SU-DHL-6 (cell line): ENCODE results near the gene CYBA.

ENCODE experiments used
- H2AFZ ChIP-seq: fragments of 200-600 bp; sonication (generic); 2 replicates; pipeline ENCODE4 v1.6.1; 2014; ENCODE audit warnings: low read depth, mild to moderate bottlenecking, moderate library complexity, mixed read lengths, antibody characterized with exemption, low read length; ENCODE audit not compliant: severe bottlenecking
- H3F3A ChIP-seq: fragments of 200-600 bp; shearing (Covaris generic); 2 replicates; pipeline ENCODE4 v1.6.0; 2016; ENCODE audit warnings: antibody characterized with exemption, mild to moderate bottlenecking; ENCODE audit not compliant: insufficient read depth
- H3K27ac ChIP-seq: fragments of 200-600 bp; sonication (generic); 2 replicates; pipeline ENCODE4 v1.5.1; 2016; ENCODE audit warnings: low read depth, mild to moderate bottlenecking, low read length, moderate library complexity, mixed read lengths
- H3K27me3 ChIP-seq: fragments of 200-600 bp; sonication (generic), shearing (Covaris generic); 2 replicates; pipeline ENCODE4 v1.6.0; 2014; ENCODE audit warnings: mild to moderate bottlenecking, low read length
- H3K36me3 ChIP-seq: fragments of 200-600 bp; sonication (generic); 2 replicates; pipeline ENCODE4 v1.6.1; 2014; ENCODE audit warnings: mild to moderate bottlenecking, low read length, mixed read lengths
- H3K4me2 ChIP-seq: fragments of 300-600, 200-600 bp; shearing (Covaris generic), sonication (generic); 2 replicates; pipeline ENCODE4 v1.6.0; 2014; ENCODE audit warnings: low read length, low read depth, mild to moderate bottlenecking; ENCODE audit not compliant: poor library complexity, severe bottlenecking
- H3K4me3 ChIP-seq: fragments of 200-600 bp; sonication (generic); 2 replicates; pipeline ENCODE4 v1.5.1; 2014; ENCODE audit warnings: antibody characterized with exemption, low read length, mild to moderate bottlenecking, mixed read lengths; ENCODE audit not compliant: insufficient read depth, poor library complexity, severe bottlenecking
- H3K79me2 ChIP-seq: fragments of 200-600 bp; sonication (generic); 2 replicates; pipeline ENCODE4 v1.6.1; 2014; ENCODE audit warnings: mild to moderate bottlenecking, low read length, moderate library complexity; ENCODE audit not compliant: insufficient read depth
- H3K9ac ChIP-seq: fragments of 200-600 bp; sonication (generic); 2 replicates; pipeline ENCODE4 v1.7.0; 2014; ENCODE audit warnings: mild to moderate bottlenecking, low read length
- H3K9me2 ChIP-seq: fragments of 200-600 bp; sonication (generic); replicated peaks from 2 replicates; pipeline ENCODE4 v1.6.1; 2014; ENCODE audit warnings: low read length; ENCODE audit not compliant: insufficient read depth
- H3K9me3 ChIP-seq: fragments of 200-600 bp; sonication (generic); 2 replicates; pipeline ENCODE4 v1.6.1; 2014; ENCODE audit warnings: low read length, mixed read lengths; ENCODE audit not compliant: insufficient read depth
- H4K20me1 ChIP-seq: fragments of 200-600 bp; sonication (generic); 2 replicates; pipeline ENCODE4 v1.6.1; 2014; ENCODE audit warnings: low read depth, mild to moderate bottlenecking, antibody characterized with exemption, low read length, moderate library complexity, mixed read lengths
- CTCF ChIP-seq: fragments of 200-600 bp; sonication (generic); IDR thresholded peaks from one replicate; pipeline ENCODE4 v1.5.1; 2017; ENCODE audit warnings: antibody characterized with exemption, mild to moderate bottlenecking, low read length, moderate library complexity; ENCODE audit not compliant: insufficient read depth, poor library complexity, severe bottlenecking
- EZH2phosphoT487 ChIP-seq: fragments of 200-600 bp; sonication (generic), shearing (Covaris generic); conservative IDR thresholded peaks from 2 replicates; pipeline ENCODE4 v1.6.1; 2018; ENCODE audit warnings: mild to moderate bottlenecking, antibody characterized with exemption, low read length, moderate library complexity, mixed read lengths

The CYBA gene

GRCh38 chr16:88677721-88678120 lies 26.9 kb upstream of the CYBA start:
- H3K9me2 ChIP-seq = no peaks in the 10 kb centered on the region
- no peak overlapping the region for H3K9ac ChIP-seq
- H2AFZ ChIP-seq = no peak overlapping the region
- no peaks in the 10 kb centered on the region for H3K9me3 ChIP-seq
- H3K4me3 ChIP-seq = no peak overlapping the region
- no peaks in the 10 kb centered on the region for H4K20me1 ChIP-seq
- TF ChIP-seq EZH2phosphoT487 (no peak), CTCF (no peak)
- H3F3A ChIP-seq = peaks cover 14% of the 10 kb centered on the region
- H3K4me2 ChIP-seq = no peak overlapping the region
- H3K36me3 ChIP-seq = no peaks in the 10 kb centered on the region
- H3K27me3 ChIP-seq = no peaks in the 10 kb centered on the region
- no peak overlapping the region for H3K27ac ChIP-seq
- no peaks in the 10 kb centered on the region for H3K79me2 ChIP-seq

GRCh38 chr16:88676502-88677242 lies 25.8 kb upstream of the CYBA start:
- no peaks in the 10 kb centered on the region for H3K27me3 ChIP-seq
- TF ChIP-seq CTCF (no peak), EZH2phosphoT487 (no peak)
- H2AFZ ChIP-seq = no peak overlapping the region
- no peaks in the 10 kb centered on the region for H3K9me2 ChIP-seq
- H3K27ac ChIP-seq = no peak overlapping the region
- H3F3A ChIP-seq = peaks cover 5% of the 10 kb centered on the region; the same call in 1 of the 2 replicates
- no peak overlapping the region for H3K4me2 ChIP-seq
- H3K79me2 ChIP-seq = no peaks in the 10 kb centered on the region
- H4K20me1 ChIP-seq = no peaks in the 10 kb centered on the region
- H3K9ac ChIP-seq = no peak overlapping the region
- no peak overlapping the region for H3K4me3 ChIP-seq
- no peaks in the 10 kb centered on the region for H3K9me3 ChIP-seq
- no peaks in the 10 kb centered on the region for H3K36me3 ChIP-seq

GRCh38 chr16:88673716-88674379 lies 23.0 kb upstream of the CYBA start:
- TF ChIP-seq EZH2phosphoT487 (no peak), CTCF (no peak)

More at GRCh38 chr16:88673716-88674379, 23.0 kb upstream of the CYBA start:
- Histone ChIP-seq H2AFZ (no peak overlapping the region), H3K9me2 (no peaks in the 10 kb centered on the region), H3K9me3 (no peaks in the 10 kb centered on the region), H4K20me1 (no peaks in the 10 kb centered on the region), H3K36me3 (no peaks in the 10 kb centered on the region), H3K79me2 (no peaks in the 10 kb centered on the region), H3F3A (no peaks in the 10 kb centered on the region), H3K27me3 (no peaks in the 10 kb centered on the region), H3K4me3 (no peak overlapping the region), H3K27ac (no peak overlapping the region), H3K4me2 (no peak overlapping the region), H3K9ac (no peak overlapping the region)
